Measurements from ENCODE around the gene STK39. TPM values are rescaled to one million over a fixed set of nuclear protein-coding genes. Genes with fewer than 3 reads are reported as not detected.

Gene STK39
- total RNA-seq, 1 experiment from 2014 or later: 2.9 TPM

DNA sequence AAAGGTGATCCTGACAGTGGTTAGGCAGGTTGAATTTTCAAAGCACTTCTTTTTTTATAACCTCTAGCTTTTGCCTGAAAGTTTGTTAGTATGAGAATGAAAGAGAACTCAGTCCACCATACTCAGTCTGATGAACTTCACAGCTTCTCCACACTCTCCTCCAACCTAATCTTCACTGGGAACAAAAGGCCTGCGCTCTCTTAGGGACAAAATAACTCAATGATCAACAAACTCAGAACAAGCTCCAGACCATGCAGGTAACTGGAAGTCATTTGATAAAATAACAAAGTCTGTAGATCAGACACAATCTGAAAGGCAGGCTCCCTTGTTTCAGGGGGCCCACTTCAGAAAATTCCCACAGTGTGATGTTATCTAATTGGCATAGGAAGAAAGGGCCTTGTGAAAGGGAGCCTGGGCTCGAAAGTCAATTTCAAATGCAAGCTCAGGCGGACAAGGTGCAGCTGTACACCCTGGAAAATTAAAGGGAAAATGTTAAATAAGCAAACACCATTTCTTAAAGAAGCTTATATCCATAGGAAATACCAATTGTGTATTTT, 142.2 kb downstream of the STK39 start:
- intact Hi-C loops (cut with micrococcal nuclease; ENCODE audit: unreplicated experiment): no loop called here
- TF ChIP-seq, protein P1, sequence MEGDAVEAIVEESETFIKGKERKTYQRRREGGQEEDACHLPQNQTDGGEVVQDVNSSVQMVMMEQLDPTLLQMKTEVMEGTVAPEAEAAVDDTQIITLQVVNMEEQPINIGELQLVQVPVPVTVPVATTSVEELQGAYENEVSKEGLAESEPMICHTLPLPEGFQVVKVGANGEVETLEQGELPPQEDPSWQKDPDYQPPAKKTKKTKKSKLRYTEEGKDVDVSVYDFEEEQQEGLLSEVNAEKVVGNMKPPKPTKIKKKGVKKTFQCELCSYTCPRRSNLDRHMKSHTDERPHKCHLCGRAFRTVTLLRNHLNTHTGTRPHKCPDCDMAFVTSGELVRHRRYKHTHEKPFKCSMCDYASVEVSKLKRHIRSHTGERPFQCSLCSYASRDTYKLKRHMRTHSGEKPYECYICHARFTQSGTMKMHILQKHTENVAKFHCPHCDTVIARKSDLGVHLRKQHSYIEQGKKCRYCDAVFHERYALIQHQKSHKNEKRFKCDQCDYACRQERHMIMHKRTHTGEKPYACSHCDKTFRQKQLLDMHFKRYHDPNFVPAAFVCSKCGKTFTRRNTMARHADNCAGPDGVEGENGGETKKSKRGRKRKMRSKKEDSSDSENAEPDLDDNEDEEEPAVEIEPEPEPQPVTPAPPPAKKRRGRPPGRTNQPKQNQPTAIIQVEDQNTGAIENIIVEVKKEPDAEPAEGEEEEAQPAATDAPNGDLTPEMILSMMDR (IDR thresholded peaks at IDR 0.05; ENCODE audit: insufficient read depth in 1 of 2, low read depth in 1 of 2, low read length in 1 of 2, severe bottlenecking in 1 of 2, unreplicated experiment in 1 of 2): no peak
- no peaks in the 10 kb centered on the region; the same call in 1 of the 2 replicates for H3K9me3 ChIP-seq
- Mint-ChIP-seq H3K36me3 (ENCODE audit: insufficient read depth, unreplicated experiment) (no peaks in the 10 kb centered on the region), H3K27me3 (ENCODE audit: insufficient read depth, unreplicated experiment) (no peaks in the 10 kb centered on the region), H3K27ac (ENCODE audit: unreplicated experiment) (no peak overlapping the region), H3K4me3 (ENCODE audit: unreplicated experiment) (no peak overlapping the region), H3K9me3 (ENCODE audit: unreplicated experiment) (no peaks in the 10 kb centered on the region), H3K4me1 (ENCODE audit: low read depth, unreplicated experiment) (no peaks in the 10 kb centered on the region)
- DNase-seq: no peak
- BruUV-seq (replicated peaks): no TSS peak
- H3K4me3 ChIP-seq (ENCODE audit: low read depth, low read length): no peak overlapping the region
- POLR2A ChIA-PET: no interaction called here
- CTCF ChIA-PET: no interaction called here
- H3K4me1 ChIP-seq: no peaks in the 10 kb centered on the region
- no peaks in the 10 kb centered on the region for H3K27me3 ChIP-seq (replicated peaks; ENCODE audit: control insufficient read depth, insufficient read depth, low read length)
- no peaks in the 10 kb centered on the region for H3K36me3 ChIP-seq (ENCODE audit: control insufficient read depth, insufficient read depth, low read length)

DNA sequence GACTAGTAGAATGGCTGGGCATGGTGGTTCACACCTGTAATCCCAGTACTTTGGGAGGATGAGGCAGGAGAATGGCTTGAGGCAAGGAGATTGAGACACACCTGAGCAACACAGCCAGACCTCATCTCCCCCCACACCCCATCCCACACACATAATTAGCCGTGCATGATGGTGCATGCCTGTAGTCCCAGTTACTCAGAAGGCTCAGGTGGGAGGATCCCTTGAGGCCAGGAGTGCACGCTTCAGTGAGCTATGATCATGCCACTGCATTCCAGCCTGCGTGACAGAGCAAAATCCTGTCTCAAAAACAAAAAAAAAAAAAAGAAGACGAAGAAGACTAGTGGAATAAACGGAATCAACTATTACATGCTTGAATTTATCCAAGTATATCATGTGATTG, 150.0 kb downstream of the STK39 start:
- Histone ChIP-seq H3K4me1 (no peaks in the 10 kb centered on the region), H3K36me3 (ENCODE audit: control insufficient read depth, insufficient read depth, low read length) (no peaks in the 10 kb centered on the region), H3K4me3 (ENCODE audit: low read depth, low read length) (no peak overlapping the region), H3K27me3 (replicated peaks; ENCODE audit: control insufficient read depth, insufficient read depth, low read length) (no peaks in the 10 kb centered on the region), H3K9me3 (no peaks in the 10 kb centered on the region)
- H3K4me3 Mint-ChIP-seq (ENCODE audit: unreplicated experiment): no peak overlapping the region
- ChIA-PET POLR2A (no interaction called here), CTCF (no interaction called here)
- DNase-seq: no peak
- TF ChIP-seq, protein P1 (IDR thresholded peaks at IDR 0.05; ENCODE audit: insufficient read depth in 1 of 2, low read depth in 1 of 2, low read length in 1 of 2, severe bottlenecking in 1 of 2, unreplicated experiment in 1 of 2): no peak
- no peaks in the 10 kb centered on the region for H3K36me3 Mint-ChIP-seq (ENCODE audit: insufficient read depth, unreplicated experiment)
- H3K9me3 Mint-ChIP-seq (ENCODE audit: unreplicated experiment): no peaks in the 10 kb centered on the region
- H3K4me1 Mint-ChIP-seq (ENCODE audit: low read depth, unreplicated experiment): no peaks in the 10 kb centered on the region
- BruUV-seq (replicated peaks): no TSS peak
- intact Hi-C loops (cut with micrococcal nuclease; ENCODE audit: unreplicated experiment): no loop called here
- no peak overlapping the region for H3K27ac Mint-ChIP-seq (ENCODE audit: unreplicated experiment)
- H3K27me3 Mint-ChIP-seq (ENCODE audit: insufficient read depth, unreplicated experiment): no peaks in the 10 kb centered on the region

DNA sequence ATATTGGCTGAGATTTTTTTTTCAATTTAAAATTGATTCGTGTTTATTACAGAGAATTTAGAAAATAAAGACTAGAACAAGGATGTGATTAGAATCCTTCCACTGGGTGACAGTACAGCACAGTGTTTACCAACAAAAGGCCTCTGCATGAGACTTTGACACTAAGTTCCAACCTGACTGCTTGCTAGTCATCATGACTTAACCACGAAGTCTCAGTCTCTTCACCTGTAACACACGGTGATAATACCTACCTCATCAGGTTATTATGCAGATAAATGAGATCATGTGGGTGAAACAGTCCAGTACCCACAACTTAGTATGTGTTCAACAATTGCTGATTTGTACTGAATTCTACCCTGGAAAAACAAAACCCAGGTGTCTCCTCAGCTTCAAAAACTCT, 151.2 kb downstream of the STK39 start:
- Histone ChIP-seq H3K4me3 (ENCODE audit: low read depth, low read length) (no peak overlapping the region), H3K4me1 (no peaks in the 10 kb centered on the region), H3K9me3 (no peaks in the 10 kb centered on the region), H3K36me3 (ENCODE audit: control insufficient read depth, insufficient read depth, low read length) (no peaks in the 10 kb centered on the region), H3K27me3 (replicated peaks; ENCODE audit: control insufficient read depth, insufficient read depth, low read length) (no peaks in the 10 kb centered on the region)
- Mint-ChIP-seq H3K27ac (ENCODE audit: unreplicated experiment) (no peak overlapping the region), H3K9me3 (ENCODE audit: unreplicated experiment) (no peaks in the 10 kb centered on the region), H3K36me3 (ENCODE audit: insufficient read depth, unreplicated experiment) (no peaks in the 10 kb centered on the region), H3K4me3 (ENCODE audit: unreplicated experiment) (no peak overlapping the region), H3K27me3 (ENCODE audit: insufficient read depth, unreplicated experiment) (no peaks in the 10 kb centered on the region), H3K4me1 (ENCODE audit: low read depth, unreplicated experiment) (no peaks in the 10 kb centered on the region)
- TF ChIP-seq, protein P1 (IDR thresholded peaks at IDR 0.05; ENCODE audit: insufficient read depth in 1 of 2, low read depth in 1 of 2, low read length in 1 of 2, severe bottlenecking in 1 of 2, unreplicated experiment in 1 of 2): no peak
- no peak for DNase-seq
- ChIA-PET POLR2A (no interaction called here), CTCF (no interaction called here)
- no TSS peak for BruUV-seq (replicated peaks)
- intact Hi-C loops (cut with micrococcal nuclease; ENCODE audit: unreplicated experiment): no loop called here

Data from Caco-2 (cell line).